H1 (cell line): Measurements from ENCODE around the gene GGN. TPM values are rescaled to one million over a fixed set of nuclear protein-coding genes. Genes with fewer than 3 reads are reported as not detected.
A peak's percentile ranks its signal among the peaks of the same experiment; 100 is the strongest.

Experiments
- ASH2L ChIP-seq: fragments of 200-600, 300-600 bp; sonication (generic); IDR thresholded peaks from one replicate; pipeline ENCODE4 v1.7.1; 2017; ENCODE audit warnings: low read length
- BCL11A ChIP-seq, 2 experiments: IDR thresholded peaks; one replicate each; pipeline ENCODE4 v1.6.1; 2011; ENCODE audit warnings: low read depth in 2 of 2, low read length in 2 of 2, mild to moderate bottlenecking in 2 of 2
- CHD1 ChIP-seq: IDR thresholded peaks from 2 replicates; pipeline ENCODE4 v1.6.1; 2012; ENCODE audit warnings: low read depth, low read length, improper control_type of control experiment
- CHD2 ChIP-seq: IDR thresholded peaks from 2 replicates; pipeline ENCODE4 v1.6.1; 2012; ENCODE audit warnings: low read length, improper control_type of control experiment
- EP300 ChIP-seq, 2 experiments: IDR thresholded peaks; 1 replicate in 1 of 2; 2 replicates in 1 of 2; pipeline ENCODE4 v1.6.1; 2011 to 2012; ENCODE audit warnings: low read depth in 2 of 2, low read length in 2 of 2, mild to moderate bottlenecking in 2 of 2, borderline replicate concordance in 1 of 2, inconsistent platforms in 1 of 2, moderate library complexity in 1 of 2
- EZH2 ChIP-seq: fragments of 200-600 bp; sonication (generic); IDR thresholded peaks from 2 replicates; pipeline ENCODE4 v1.7.1; 2012; ENCODE audit warnings: low read depth, mild to moderate bottlenecking, moderate library complexity, low read length, inconsistent platforms; ENCODE audit not compliant: severe bottlenecking
- JUND ChIP-seq: IDR thresholded peaks from 2 replicates; pipeline ENCODE4 v1.6.1; 2011; ENCODE audit warnings: mild to moderate bottlenecking, improper control_type of control experiment, low read length
- KDM1A ChIP-seq: fragments of 200-600, 300-600 bp; sonication (generic); IDR thresholded peaks from 2 replicates; pipeline ENCODE4 v1.7.1; 2016; ENCODE audit warnings: mild to moderate bottlenecking, low read length, borderline replicate concordance
- KDM4A ChIP-seq: IDR thresholded peaks from one replicate; pipeline ENCODE4 v1.7.1; 2012; ENCODE audit warnings: low read depth, mild to moderate bottlenecking, moderate library complexity, low read length, inconsistent platforms; ENCODE audit not compliant: severe bottlenecking
- MAFK ChIP-seq: IDR thresholded peaks from 2 replicates; pipeline ENCODE4 v1.6.1; 2012; ENCODE audit warnings: low read depth, mild to moderate bottlenecking, improper control_type of control experiment, low read length
- PHF8 ChIP-seq: fragments of 200-600 bp; sonication (generic); conservative IDR thresholded peaks from 2 replicates; pipeline ENCODE4 v1.7.1; 2012; ENCODE audit warnings: low read depth, mild to moderate bottlenecking, inconsistent platforms, low read length, moderate library complexity
- POLR2AphosphoS5 ChIP-seq: IDR thresholded peaks from 2 replicates; pipeline ENCODE4 v1.6.1; 2011; ENCODE audit warnings: low read depth, low read length
- RFX5 ChIP-seq: IDR thresholded peaks from 2 replicates; pipeline ENCODE4 v1.6.1; 2011; ENCODE audit warnings: low read depth, low read length, improper control_type of control experiment, borderline replicate concordance
- SP4 ChIP-seq: IDR thresholded peaks from 2 replicates; pipeline ENCODE4 v1.6.1; 2012; ENCODE audit warnings: low read length, inconsistent platforms
- TAF1 ChIP-seq: IDR thresholded peaks from 2 replicates; pipeline ENCODE4 v1.6.1; 2011; ENCODE audit warnings: mild to moderate bottlenecking, low read depth, low read length
- TAF7 ChIP-seq: optimal IDR thresholded peaks from 2 replicates; pipeline ENCODE3; 2011; ENCODE audit warnings: low read depth, mild to moderate bottlenecking, inconsistent platforms, low read length, moderate library complexity, borderline replicate concordance
- YY1 ChIP-seq: IDR thresholded peaks from 2 replicates; pipeline ENCODE4 v1.6.1; 2011; ENCODE audit warnings: low read depth, mild to moderate bottlenecking, low read length
- polyA plus RNA-seq, 7 experiments: library from polyadenylated mRNA; depleted of rRNA in 3 of 7; stranded (reverse) in 5 of 7; unstranded in 2 of 7; fragments of >200 nt in 5 of 7; fragments of 200-250 nt in 2 of 7; gene quantifications; 1 replicate in 5 of 7; 2 replicates in 1 of 7; 4 replicates in 1 of 7; pipeline versions ENCODE4 v1.2.1 to v1.2.3, GENCODE V29; 2011 to 2013; ENCODE audit warnings: missing spikeins in 2 of 7, mixed read lengths in 2 of 7
- total RNA-seq: library from RNA; stranded (reverse); fragmentation: NEBNext Ultra II Directional; extraction: Animal tissue kit (Norgen Biotek cat#: 25700); gene quantifications from 2 replicates; pipeline ENCODE4 v1.2.1, GENCODE V29; 2021
- TF ChIP-seq, protein P1 (sequence below), 3 experiments: IDR thresholded peaks; 1 replicate in 2 of 3; 2 replicates in 1 of 3; pipeline versions ENCODE4 v1.5.1 to v1.6.1; 2011; ENCODE audit warnings: low read length in 3 of 3, mild to moderate bottlenecking in 3 of 3, inconsistent platforms in 2 of 3, low read depth in 1 of 3, moderate library complexity in 1 of 3; ENCODE audit not compliant: insufficient read depth in 1 of 3; ENCODE audit errors: control extremely low read depth in 1 of 3
- TF ChIP-seq, protein P2 (sequence below): IDR thresholded peaks from 2 replicates; pipeline ENCODE4 v1.6.1; 2012; ENCODE audit warnings: low read length, inconsistent platforms
- TF ChIP-seq, protein P3 (sequence below): IDR thresholded peaks from 2 replicates; pipeline ENCODE4 v1.6.1; 2012; ENCODE audit warnings: inconsistent platforms

GGN gene
- total and polyA plus RNA-seq, 2 of the 8 experiments (the other 6 are each of a cell fraction or from before 2014, with no cell fraction given): 0.47 to 1.2 TPM

DNA sequence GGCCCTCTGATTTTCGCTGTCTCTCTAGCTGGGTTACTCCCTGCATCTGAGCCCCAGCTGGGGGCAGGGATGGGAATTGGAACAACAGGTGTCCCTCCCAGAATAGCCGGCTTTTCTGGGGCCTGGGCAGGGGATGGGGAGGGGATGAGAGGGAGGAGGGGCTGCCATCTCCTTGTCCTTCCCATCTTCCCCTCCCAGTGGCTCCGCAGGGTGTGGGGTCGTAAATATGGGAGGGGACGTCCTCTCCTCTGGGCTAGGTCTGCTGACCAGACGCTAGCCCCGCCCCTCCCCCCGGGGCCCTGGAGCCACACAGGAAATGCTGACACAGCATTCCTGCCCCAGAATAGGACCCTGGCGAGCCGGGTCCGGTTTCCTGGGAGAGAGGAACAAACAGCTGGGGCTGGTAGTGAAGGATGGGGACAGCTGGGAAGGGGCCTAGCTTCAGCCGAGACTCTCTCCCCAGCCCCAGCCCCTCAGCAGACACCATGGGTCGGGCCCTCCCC lies 46.8 kb upstream of the GGN start (continued):
- TF ChIP-seq EZH2: no peak
- TF ChIP-seq JUND: 0 out of 2 replicates have a peak, but pooled peaks have one; percentile 7
- TF ChIP-seq TAF1: peak; percentile 39; the same call in 1 of the 2 replicates
- TF ChIP-seq YY1: no peak
- TF ChIP-seq POLR2AphosphoS5: no peak
- TF ChIP-seq KDM4A: peak; percentile 34
- TF ChIP-seq TAF7: peak; percentile 29
- no peak for TF ChIP-seq CHD2
- TF ChIP-seq, protein P1, sequence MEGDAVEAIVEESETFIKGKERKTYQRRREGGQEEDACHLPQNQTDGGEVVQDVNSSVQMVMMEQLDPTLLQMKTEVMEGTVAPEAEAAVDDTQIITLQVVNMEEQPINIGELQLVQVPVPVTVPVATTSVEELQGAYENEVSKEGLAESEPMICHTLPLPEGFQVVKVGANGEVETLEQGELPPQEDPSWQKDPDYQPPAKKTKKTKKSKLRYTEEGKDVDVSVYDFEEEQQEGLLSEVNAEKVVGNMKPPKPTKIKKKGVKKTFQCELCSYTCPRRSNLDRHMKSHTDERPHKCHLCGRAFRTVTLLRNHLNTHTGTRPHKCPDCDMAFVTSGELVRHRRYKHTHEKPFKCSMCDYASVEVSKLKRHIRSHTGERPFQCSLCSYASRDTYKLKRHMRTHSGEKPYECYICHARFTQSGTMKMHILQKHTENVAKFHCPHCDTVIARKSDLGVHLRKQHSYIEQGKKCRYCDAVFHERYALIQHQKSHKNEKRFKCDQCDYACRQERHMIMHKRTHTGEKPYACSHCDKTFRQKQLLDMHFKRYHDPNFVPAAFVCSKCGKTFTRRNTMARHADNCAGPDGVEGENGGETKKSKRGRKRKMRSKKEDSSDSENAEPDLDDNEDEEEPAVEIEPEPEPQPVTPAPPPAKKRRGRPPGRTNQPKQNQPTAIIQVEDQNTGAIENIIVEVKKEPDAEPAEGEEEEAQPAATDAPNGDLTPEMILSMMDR (IDR thresholded peaks at IDR 0.05; ENCODE audit: control extremely low read depth in 1 of 3, insufficient read depth in 1 of 3, low read depth in 1 of 3, low read length in 3 of 3): no peak
- no peak for TF ChIP-seq BCL11A (IDR thresholded peaks at IDR 0.05; ENCODE audit: low read depth in 2 of 2, low read length in 2 of 2)
- TF ChIP-seq EP300 (IDR thresholded peaks at IDR 0.05; ENCODE audit: borderline replicate concordance in 1 of 2, low read depth in 2 of 2, low read length in 2 of 2): peak in 1 of 2 experiments; percentile 66; a peak in 1 of 3 replicates
- TF ChIP-seq MAFK: peak; percentile 100
- TF ChIP-seq KDM1A: no peak
- TF ChIP-seq RFX5: no peak
- TF ChIP-seq ASH2L: peak; percentile 72
- TF ChIP-seq, protein P2, sequence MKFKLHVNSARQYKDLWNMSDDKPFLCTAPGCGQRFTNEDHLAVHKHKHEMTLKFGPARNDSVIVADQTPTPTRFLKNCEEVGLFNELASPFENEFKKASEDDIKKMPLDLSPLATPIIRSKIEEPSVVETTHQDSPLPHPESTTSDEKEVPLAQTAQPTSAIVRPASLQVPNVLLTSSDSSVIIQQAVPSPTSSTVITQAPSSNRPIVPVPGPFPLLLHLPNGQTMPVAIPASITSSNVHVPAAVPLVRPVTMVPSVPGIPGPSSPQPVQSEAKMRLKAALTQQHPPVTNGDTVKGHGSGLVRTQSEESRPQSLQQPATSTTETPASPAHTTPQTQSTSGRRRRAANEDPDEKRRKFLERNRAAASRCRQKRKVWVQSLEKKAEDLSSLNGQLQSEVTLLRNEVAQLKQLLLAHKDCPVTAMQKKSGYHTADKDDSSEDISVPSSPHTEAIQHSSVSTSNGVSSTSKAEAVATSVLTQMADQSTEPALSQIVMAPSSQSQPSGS: no peak
- TF ChIP-seq, protein P3, sequence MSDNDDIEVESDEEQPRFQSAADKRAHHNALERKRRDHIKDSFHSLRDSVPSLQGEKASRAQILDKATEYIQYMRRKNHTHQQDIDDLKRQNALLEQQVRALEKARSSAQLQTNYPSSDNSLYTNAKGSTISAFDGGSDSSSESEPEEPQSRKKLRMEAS: no peak
- no peak; the same call in 1 of the 2 replicates for TF ChIP-seq PHF8
- no peak for TF ChIP-seq SP4
- TF ChIP-seq CHD1: no peak
